HEK293 (cell line): ENCODE data around the gene INAVA.

Experiments used
- CTCF ChIA-PET: fragments of 350-600 bp; formaldehyde crosslinking; extraction: SDS; loops from one replicate; lab custom pipeline; 2021; ENCODE audit warnings: antibody characterized with exemption; lab: Yijun Ruan, JAX
- POLR2A ChIA-PET: fragments of 300-600 bp; formaldehyde crosslinking; extraction: SDS; loops from one replicate; lab custom pipeline; 2020; ENCODE audit warnings: antibody characterized with exemption, inconsistent platforms; lab: Yijun Ruan, JAX
- H3K27ac ChIP-seq: fragments of 200-500 bp; sonication (Bioruptor generic); 2 replicates; pipeline ENCODE4 v1.5.1; 2014; ENCODE audit warnings: low read depth, low read length, control low read depth, inconsistent platforms; ENCODE audit errors: extremely low read depth
- H3K36me3 ChIP-seq, 2 experiments: fragments of 200-500 bp in 1 of 2; sonication (Bioruptor generic) in 1 of 2; 1 replicate in 1 of 2; 2 replicates in 1 of 2; pipeline ENCODE4 v1.5.1; 2014 to 2017; ENCODE audit warnings: inconsistent platforms in 2 of 2, low read length in 2 of 2; ENCODE audit not compliant: control insufficient read depth in 2 of 2, insufficient read depth in 1 of 2
- H3K4me1 ChIP-seq: fragments of 200-500 bp; sonication (Bioruptor generic); 2 replicates; pipeline ENCODE4 v1.5.1; 2014; ENCODE audit warnings: mild to moderate bottlenecking, low read length, inconsistent platforms; ENCODE audit not compliant: control insufficient read depth, insufficient read depth
- H3K4me3 ChIP-seq: 2 replicates; pipeline ENCODE4 v1.5.1; 2011; ENCODE audit warnings: low read depth, mild to moderate bottlenecking, control low read depth, low read length, moderate library complexity
- H3K9me3 ChIP-seq: fragments of 200-500 bp; sonication (Bioruptor generic); 2 replicates; pipeline ENCODE4 v1.5.1; 2014; ENCODE audit warnings: low read depth, low read length, inconsistent platforms; ENCODE audit not compliant: control insufficient read depth, insufficient read depth
- KLF10 ChIP-seq: fragments of 450-650 bp; IDR thresholded peaks from 2 replicates; pipeline ENCODE4 v1.5.1; 2018; ENCODE audit warnings: missing biosample characterization, mild to moderate bottlenecking, missing genetic modification characterization
- KLF9 ChIP-seq: fragments of 450-650 bp; formaldehyde crosslinking; IDR thresholded peaks from 2 replicates; pipeline ENCODE4 v1.5.1; 2016; ENCODE audit warnings: missing biosample characterization, missing genetic modification characterization, low read depth
- MEIS1 ChIP-seq: sonication (generic); formaldehyde crosslinking; IDR thresholded peaks from 2 replicates; pipeline ENCODE4 v1.8.1; 2022; ENCODE audit warnings: missing genetic modification reagents, mild to moderate bottlenecking, borderline replicate concordance
- PRDM1 ChIP-seq: fragments of 450-650 bp; formaldehyde crosslinking; IDR thresholded peaks from 2 replicates; pipeline ENCODE4; 2016; ENCODE audit warnings: missing biosample characterization, missing genetic modification characterization
- SP2 ChIP-seq: fragments of 450-650 bp; formaldehyde crosslinking; IDR thresholded peaks from 2 replicates; pipeline ENCODE4 v1.5.1; 2016; ENCODE audit warnings: missing biosample characterization, missing genetic modification characterization
- TRIM28 ChIP-seq: IDR thresholded peaks from 2 replicates; pipeline ENCODE4 v1.6.1; 2011; ENCODE audit warnings: low read length, control low read depth, borderline replicate concordance
- ZBTB26 ChIP-seq: fragments of 450-650 bp; formaldehyde crosslinking; optimal IDR thresholded peaks from 2 replicates; pipeline ENCODE3; 2016; ENCODE audit warnings: missing biosample characterization, mild to moderate bottlenecking, missing genetic modification characterization
- ZFHX2 ChIP-seq: fragments of 450-650 bp; formaldehyde crosslinking; conservative IDR thresholded peaks from 2 replicates; pipeline ENCODE4 v1.5.1; 2016; ENCODE audit warnings: missing biosample characterization, missing genetic modification characterization
- ZFP3 ChIP-seq: fragments of 450-650 bp; formaldehyde crosslinking; IDR thresholded peaks from 2 replicates; pipeline ENCODE4 v1.5.1; 2016; ENCODE audit warnings: low read depth, missing biosample characterization, missing genetic modification characterization
- ZNF121 ChIP-seq: fragments of 450-650 bp; formaldehyde crosslinking; IDR thresholded peaks from 2 replicates; pipeline ENCODE4 v1.5.1; 2016; ENCODE audit warnings: missing biosample characterization, missing genetic modification characterization
- ZNF202 ChIP-seq: fragments of 450-650 bp; formaldehyde crosslinking; IDR thresholded peaks from 2 replicates; pipeline ENCODE4 v1.5.1; 2016; ENCODE audit warnings: missing biosample characterization, missing genetic modification characterization, borderline replicate concordance
- ZNF335 ChIP-seq: fragments of 450-650 bp; formaldehyde crosslinking; conservative IDR thresholded peaks from 2 replicates; pipeline ENCODE4 v1.5.1; 2016; ENCODE audit warnings: missing biosample characterization, missing genetic modification characterization
- ZNF394 ChIP-seq: fragments of 450-650 bp; formaldehyde crosslinking; IDR thresholded peaks from 2 replicates; pipeline ENCODE4 v1.5.1; 2016; ENCODE audit warnings: missing biosample characterization, missing genetic modification characterization, mild to moderate bottlenecking, moderate library complexity, borderline replicate concordance
- ZNF529 ChIP-seq: fragments of 450-650 bp; formaldehyde crosslinking; IDR thresholded peaks from 2 replicates; pipeline ENCODE4 v1.5.1; 2017; ENCODE audit warnings: missing genetic modification characterization, missing biosample characterization; ENCODE audit not compliant: insufficient replicate concordance
- ZNF548 ChIP-seq: fragments of 450-650 bp; formaldehyde crosslinking; IDR thresholded peaks from 2 replicates; pipeline ENCODE4 v1.5.1; 2016; ENCODE audit warnings: missing biosample characterization, missing genetic modification characterization
- ZNF549 ChIP-seq: fragments of 450-650 bp; IDR thresholded peaks from 2 replicates; pipeline ENCODE4 v1.5.1; 2018; ENCODE audit warnings: missing biosample characterization, missing genetic modification characterization, mild to moderate bottlenecking, inconsistent platforms, moderate library complexity
- ZNF645 ChIP-seq: fragments of 450-650 bp; formaldehyde crosslinking; IDR thresholded peaks from 2 replicates; pipeline ENCODE4; 2016; ENCODE audit warnings: missing biosample characterization, missing genetic modification characterization
- ZNF704 ChIP-seq: fragments of 450-650 bp; formaldehyde crosslinking; IDR thresholded peaks from 2 replicates; pipeline ENCODE4 v1.5.1; 2016; ENCODE audit warnings: missing biosample characterization, missing genetic modification characterization
- ZNF76 ChIP-seq: fragments of 450-650 bp; formaldehyde crosslinking; IDR thresholded peaks from 2 replicates; pipeline ENCODE4; 2016; ENCODE audit warnings: low read depth, missing biosample characterization, missing genetic modification characterization, borderline replicate concordance
- ZSCAN16 ChIP-seq: fragments of 450-650 bp; formaldehyde crosslinking; IDR thresholded peaks from 2 replicates; pipeline ENCODE4 v1.5.1; 2016; ENCODE audit warnings: missing biosample characterization, missing genetic modification characterization
- ZSCAN23 ChIP-seq: fragments of 450-650 bp; formaldehyde crosslinking; IDR thresholded peaks from 2 replicates; pipeline ENCODE4 v1.5.1; 2016; ENCODE audit warnings: missing biosample characterization, missing genetic modification characterization

The INAVA gene

GRCh38 chr1:200921571-200922110, 26.9 kb downstream of the INAVA start (continued):
- TF ChIP-seq ZNF645 (tag by site-specific recombination): no peak

GRCh38 chr1:200922406-200922805, 27.7 kb downstream of the INAVA start:
- TF ChIP-seq KLF9 (tag by site-specific recombination) (no peak), ZSCAN23 (tag by site-specific recombination) (no peak), ZNF549 (tag by site-specific recombination) (no peak), ZNF202 (no peak)
- H3K4me1 ChIP-seq: no peaks in the 10 kb centered on the region
- POLR2A ChIA-PET: interaction anchor here (0.9 kb wide), 1 partner anchor 17 kb away, joined by 3 read pairs; no protein-coding TSS in a partner anchor
- CTCF ChIA-PET: interaction anchor here (0.6 kb wide), 1 partner anchor 489 kb away, joined by 3 read pairs; no protein-coding TSS in a partner anchor
- no peaks in the 10 kb centered on the region for H3K36me3 ChIP-seq
- no peak overlapping the region for H3K27ac ChIP-seq
- no peak overlapping the region for H3K4me3 ChIP-seq
- H3K9me3 ChIP-seq: no peaks in the 10 kb centered on the region

GRCh38 chr1:200923601-200924000, 28.9 kb downstream of the INAVA start:
- Histone ChIP-seq H3K9me3 (no peaks in the 10 kb centered on the region), H3K4me3 (no peak overlapping the region), H3K36me3 (no peaks in the 10 kb centered on the region), H3K27ac (no peak overlapping the region), H3K4me1 (no peaks in the 10 kb centered on the region)
- CTCF ChIA-PET: no interaction called here
- TF ChIP-seq ZNF548 (tag by site-specific recombination): no peak
- TF ChIP-seq TRIM28: no peak
- TF ChIP-seq ZNF121 (tag by site-specific recombination): no peak
- TF ChIP-seq ZSCAN16 (tag by site-specific recombination): no peak
- TF ChIP-seq ZNF394 (tag by site-specific recombination): no peak
- TF ChIP-seq ZNF704 (tag by site-specific recombination): no peak
- TF ChIP-seq ZNF76 (tag by site-specific recombination): no peak
- no peak for TF ChIP-seq ZNF529 (tag by site-specific recombination)
- TF ChIP-seq ZFP3 (tag by site-specific recombination): no peak
- TF ChIP-seq KLF10 (tag by site-specific recombination): no peak
- TF ChIP-seq ZFHX2 (tag by site-specific recombination): no peak
- no peak for TF ChIP-seq SP2 (tag by site-specific recombination)
- no peak for TF ChIP-seq ZNF335
- no peak for TF ChIP-seq ZBTB26
- TF ChIP-seq MEIS1: no peak
- no peak for TF ChIP-seq PRDM1
- POLR2A ChIA-PET: interaction anchor here (0.5 kb wide), 1 partner anchor 116 kb away, joined by 3 read pairs; no protein-coding TSS in a partner anchor
